ENCODE measurements around the gene SMKR1. TPM values are rescaled to one million over a fixed set of nuclear protein-coding genes. Genes with fewer than 3 reads are reported as not detected.

Gene SMKR1
- total RNA-seq, 1 experiment from 2014 or later: 0.87 TPM

DNA sequence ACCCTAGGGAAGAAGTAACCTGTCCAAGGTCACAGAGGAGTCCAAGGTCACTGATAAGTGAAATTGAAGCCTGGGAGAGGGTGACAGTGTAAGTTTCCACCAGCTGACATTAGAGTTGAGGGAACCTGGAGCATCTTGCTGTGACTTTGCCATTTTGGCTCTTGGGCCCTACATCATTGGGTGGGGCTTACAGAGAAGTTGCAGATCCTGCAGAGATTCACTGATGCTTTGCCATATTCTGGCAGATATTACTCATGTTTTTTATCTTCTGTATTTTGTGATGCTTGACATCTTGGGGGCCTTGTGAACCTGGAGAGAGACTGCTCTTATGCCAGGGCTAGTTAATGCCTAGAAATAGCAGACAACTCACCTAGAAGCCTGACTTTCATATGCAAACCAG is 36.5 kb downstream of the SMKR1 start:
- H4K20me1 ChIP-seq (ENCODE audit: control insufficient read depth, insufficient read depth, insufficient read length): no peaks in the 10 kb centered on the region

More for the DNA sequence above, 36.5 kb downstream of the SMKR1 start:
- Histone ChIP-seq H3K4me1 (ENCODE audit: insufficient read depth, low read length) (no peaks in the 10 kb centered on the region), H3K23me2 (ENCODE audit: insufficient read length, low read depth, low read length, poor library complexity, severe bottlenecking) (no peaks in the 10 kb centered on the region), H3K79me2 (ENCODE audit: insufficient read depth, low read length) (no peaks in the 10 kb centered on the region), H2BK20ac (ENCODE audit: low read depth, low read length, poor library complexity, severe bottlenecking) (no peak overlapping the region), H4K5ac (ENCODE audit: insufficient read length, low read depth, low read length) (no peak overlapping the region), H3K27me3 (ENCODE audit: insufficient read depth, low read length) (no peaks in the 10 kb centered on the region), H2AK5ac (ENCODE audit: insufficient read length, low read length) (no peak overlapping the region), H2BK120ac (ENCODE audit: low read depth, low read length, poor library complexity, severe bottlenecking) (no peak overlapping the region), H3K9me3 (ENCODE audit: control insufficient read depth, low read depth, low read length) (no peaks in the 10 kb centered on the region), H4K91ac (ENCODE audit: insufficient read length, low read depth, low read length) (no peak overlapping the region), H3K14ac (ENCODE audit: insufficient read depth, low read length) (no peak overlapping the region), H2BK5ac (ENCODE audit: insufficient read length, low read length) (no peak overlapping the region), H3T11ph (ENCODE audit: low read length) (no peak overlapping the region), H2BK12ac (ENCODE audit: insufficient read length, low read depth, low read length) (no peak overlapping the region), H3K4ac (ENCODE audit: low read depth, low read length) (no peak overlapping the region), H3K18ac (ENCODE audit: insufficient read length, low read depth, low read length) (no peak overlapping the region), H3K4me2 (ENCODE audit: insufficient read depth, insufficient read length, low read length) (no peak overlapping the region), H3K56ac (ENCODE audit: insufficient read length, low read depth, low read length) (no peak overlapping the region), H3K9ac (ENCODE audit: extremely low read depth, insufficient read length, low read length) (no peak overlapping the region), H3K79me1 (ENCODE audit: insufficient read depth, low read depth, low read length, poor library complexity, severe bottlenecking) (no peaks in the 10 kb centered on the region), H4K8ac (replicated peaks; ENCODE audit: insufficient read length, low read depth, low read length) (no peak overlapping the region), H3K27ac (ENCODE audit: insufficient read length, low read depth, low read length) (no peak overlapping the region), H2BK15ac (ENCODE audit: low read depth, low read length) (no peak overlapping the region), H3K23ac (ENCODE audit: insufficient read length, low read depth, low read length) (no peak overlapping the region), H2AFZ (ENCODE audit: low read length) (no peak overlapping the region)
- Mint-ChIP-seq H3K27me3 (ENCODE audit: low read depth) (peaks cover 2% of the 10 kb centered on the region; the same call in 1 of the 2 replicates), H3K27ac (no peak overlapping the region), H3K36me3 (ENCODE audit: insufficient read depth in 1 of 3, low read depth in 3 of 3) (no peaks in the 10 kb centered on the region), H3K9me3 (no peaks in the 10 kb centered on the region), H3K4me3 (no peak overlapping the region), H3K4me1 (peaks cover 8 to 16% of the 10 kb centered on the region in 2 experiments)
- DNase-seq: no peak
- no peak for TF ChIP-seq CTCF (conservative IDR thresholded peaks at IDR 0.05)
